HG03045 (cell line): ENCODE data around the gene SLC7A8.

ENCODE experiments used
- ATAC-seq: cut with Tn5 transposase; IDR thresholded peaks from one replicate; pipeline ENCODE4 v1.9.1; 2021; ENCODE audit warnings: mild to moderate bottlenecking, moderate library complexity; ENCODE audit not compliant: unreplicated experiment

The SLC7A8 gene

GRCh38 chr14:23097786-23098185 lies 85.7 kb downstream of the SLC7A8 start:
- ATAC-seq = no peak

- peak; percentile 92 for ATAC-seq
Observed at GRCh38 chr14:23095196-23096108, 88.0 kb downstream of the SLC7A8 start, which contains the start of gene C14orf119. TSS of gene C14orf119 (plus strand) at chr14:23095505. CDS start at chr14:23097659, 2,154 bp downstream.

GRCh38 chr14:23094666-23095195 lies 88.7 kb downstream of the SLC7A8 start, which contains the start of gene ACIN1:
TSS of gene ACIN1 (minus strand) at chr14:23095136. CDS start at chr14:23095112, 24 bp downstream.
- peak; percentile 40 for ATAC-seq

GRCh38 chr14:23093991-23094665 lies 89.3 kb downstream of the SLC7A8 start:
- ATAC-seq = no peak

GRCh38 chr14:23093526-23093925 lies 89.9 kb downstream of the SLC7A8 start:
- no peak for ATAC-seq

- ATAC-seq = no peak
Observed at GRCh38 chr14:23093104-23093503, 90.4 kb downstream of the SLC7A8 start.

- ATAC-seq = no peak
Observed at GRCh38 chr14:23091294-23092225, 91.9 kb downstream of the SLC7A8 start.

GRCh38 chr14:23090254-23090636 lies 93.2 kb downstream of the SLC7A8 start:
- ATAC-seq = no peak

GRCh38 chr14:23089498-23090253 lies 93.8 kb downstream of the SLC7A8 start:
- no peak for ATAC-seq

- ATAC-seq = no peak
Observed at GRCh38 chr14:23086565-23086964, 96.9 kb downstream of the SLC7A8 start.

GRCh38 chr14:23085458-23085857 lies 98.0 kb downstream of the SLC7A8 start:
- no peak for ATAC-seq

- ATAC-seq = no peak
Observed at GRCh38 chr14:23080474-23080873, 103.0 kb downstream of the SLC7A8 start.

- ATAC-seq = no peak
Observed at GRCh38 chr14:23079716-23080115, 103.7 kb downstream of the SLC7A8 start.

GRCh38 chr14:23078692-23079116 lies 104.8 kb downstream of the SLC7A8 start:
- no peak for ATAC-seq

- no peak for ATAC-seq
Observed at GRCh38 chr14:23077962-23078361, 105.5 kb downstream of the SLC7A8 start.

GRCh38 chr14:23076785-23077408 lies 106.6 kb downstream of the SLC7A8 start:
- ATAC-seq = no peak
